Stimulated activated CD8-positive, alpha-beta memory T cell treated with anti-CD3 and anti-CD28 coated beads, Interleukin-12 subunit alpha, Interleukin-12 subunit beta, amount 100 ng/mL, for 4 hours (primary cell): Measurements from ENCODE around the gene GTF3C1.
"Not testable (repeated sequence)": the region's sequence is repeated elsewhere in the genome, so short reads cannot be mapped to it uniquely, and the experiment has no call there.

Experiments
- DNase-seq: peaks from one replicate; pipeline ENCODE4 v3.0.0-alpha.2; 2020; ENCODE audit warnings: low read depth

Gene GTF3C1

DNA sequence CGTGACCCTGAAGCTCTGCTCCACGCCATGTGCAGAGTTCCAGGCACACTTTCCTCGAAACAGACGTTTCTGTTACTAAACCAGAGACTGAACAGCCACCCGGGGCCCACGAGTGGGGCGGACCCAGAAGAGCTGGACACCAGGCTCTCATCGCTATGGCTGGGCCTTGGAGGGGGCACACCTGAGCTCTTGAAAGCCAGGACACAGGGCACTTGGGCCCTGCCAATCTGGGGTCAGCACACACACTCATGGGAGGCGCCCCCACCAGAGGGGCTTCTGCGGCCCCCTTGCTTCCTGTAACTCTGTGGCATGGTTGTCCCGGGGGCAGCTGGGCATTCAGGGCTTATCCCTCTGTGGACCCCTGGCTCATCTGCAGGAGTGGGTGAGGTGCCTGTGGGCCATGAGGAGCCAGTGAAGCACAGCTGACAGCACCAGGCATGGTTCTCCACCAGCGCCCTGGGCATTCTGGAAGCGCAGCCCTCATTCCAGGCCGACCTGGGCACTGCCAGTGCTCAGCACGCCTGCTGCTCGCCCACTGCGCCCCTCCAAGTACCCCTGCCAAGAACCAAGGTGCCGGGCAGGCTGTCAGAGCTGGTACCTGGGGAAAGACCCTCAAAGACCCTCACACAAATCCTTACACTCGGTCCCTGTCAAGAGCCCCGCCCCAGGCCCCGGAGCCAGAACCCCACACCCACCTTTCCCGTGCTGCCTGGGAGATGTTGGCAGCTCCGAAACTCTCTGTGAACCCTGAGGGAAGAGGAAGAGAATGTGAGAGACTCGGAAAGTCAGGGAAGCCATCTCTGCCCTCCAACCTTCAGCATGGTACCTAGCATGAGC is 86.6 kb downstream of the GTF3C1 start:
- DNase-seq = no peak

DNA sequence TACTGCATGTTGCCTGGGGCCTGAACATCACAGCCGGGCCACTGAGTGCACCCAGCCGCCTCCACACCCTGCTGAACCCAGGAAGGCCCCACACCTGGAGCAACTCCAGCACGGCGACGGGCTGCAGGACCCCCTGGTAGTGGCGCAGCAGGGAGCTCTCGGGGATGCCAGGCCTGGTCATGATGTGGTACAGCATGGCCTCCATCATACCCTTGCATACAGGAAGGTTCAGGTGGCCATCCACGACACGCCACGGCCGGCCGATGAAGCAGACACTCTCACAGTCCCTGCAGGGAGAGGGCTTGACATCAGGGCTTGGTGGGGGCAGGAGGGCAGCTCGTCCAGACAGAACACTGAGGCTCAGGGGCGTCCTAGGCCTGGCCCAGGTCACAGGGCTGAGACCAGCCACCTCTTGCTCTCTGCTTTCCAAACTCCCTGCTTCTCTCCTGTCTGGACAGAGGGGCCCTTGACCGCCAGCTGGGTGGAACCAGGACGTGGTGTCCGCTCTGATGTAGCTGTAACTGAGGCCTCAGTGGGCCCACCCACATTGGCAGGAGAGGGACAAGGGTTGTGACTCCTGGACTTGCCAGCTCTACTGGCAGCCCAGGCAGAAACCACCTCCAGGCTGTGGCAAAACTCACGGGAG is 87.4 kb downstream of the GTF3C1 start:
- DNase-seq = no peak

DNA sequence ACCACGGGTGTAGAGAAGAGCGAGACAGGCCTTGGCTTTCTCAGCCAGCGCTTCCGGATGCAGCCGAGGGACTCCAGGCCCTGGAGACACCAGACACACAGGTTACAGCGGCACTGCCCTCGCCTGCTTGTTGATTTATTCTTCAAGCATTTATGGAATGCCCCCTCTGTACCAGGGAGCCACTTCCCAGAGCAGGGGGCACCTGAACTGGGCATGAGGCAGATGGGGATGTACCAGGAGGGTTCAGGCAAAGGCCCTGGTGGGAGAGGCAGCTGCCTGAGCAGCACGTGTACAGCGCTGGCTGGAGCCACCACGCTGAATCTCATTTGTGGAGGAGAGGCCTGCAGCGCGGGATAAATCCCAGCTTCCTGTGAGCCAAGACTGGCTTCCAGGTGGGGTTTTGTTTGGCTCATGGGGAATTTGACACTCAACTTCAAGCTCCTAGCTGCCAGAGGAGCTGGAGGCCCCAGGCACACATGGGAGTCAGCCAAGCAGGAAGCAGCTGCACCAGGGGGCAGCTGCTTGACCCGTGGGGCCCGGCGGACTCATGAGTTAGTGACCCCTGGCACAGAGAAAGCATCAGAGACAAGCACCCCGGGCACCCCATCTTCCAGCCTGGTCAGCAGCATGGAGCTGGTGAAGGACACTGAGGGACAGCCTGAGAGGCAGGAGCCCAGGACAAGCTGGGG is 88.1 kb downstream of the GTF3C1 start:
- DNase-seq = no peak

DNA sequence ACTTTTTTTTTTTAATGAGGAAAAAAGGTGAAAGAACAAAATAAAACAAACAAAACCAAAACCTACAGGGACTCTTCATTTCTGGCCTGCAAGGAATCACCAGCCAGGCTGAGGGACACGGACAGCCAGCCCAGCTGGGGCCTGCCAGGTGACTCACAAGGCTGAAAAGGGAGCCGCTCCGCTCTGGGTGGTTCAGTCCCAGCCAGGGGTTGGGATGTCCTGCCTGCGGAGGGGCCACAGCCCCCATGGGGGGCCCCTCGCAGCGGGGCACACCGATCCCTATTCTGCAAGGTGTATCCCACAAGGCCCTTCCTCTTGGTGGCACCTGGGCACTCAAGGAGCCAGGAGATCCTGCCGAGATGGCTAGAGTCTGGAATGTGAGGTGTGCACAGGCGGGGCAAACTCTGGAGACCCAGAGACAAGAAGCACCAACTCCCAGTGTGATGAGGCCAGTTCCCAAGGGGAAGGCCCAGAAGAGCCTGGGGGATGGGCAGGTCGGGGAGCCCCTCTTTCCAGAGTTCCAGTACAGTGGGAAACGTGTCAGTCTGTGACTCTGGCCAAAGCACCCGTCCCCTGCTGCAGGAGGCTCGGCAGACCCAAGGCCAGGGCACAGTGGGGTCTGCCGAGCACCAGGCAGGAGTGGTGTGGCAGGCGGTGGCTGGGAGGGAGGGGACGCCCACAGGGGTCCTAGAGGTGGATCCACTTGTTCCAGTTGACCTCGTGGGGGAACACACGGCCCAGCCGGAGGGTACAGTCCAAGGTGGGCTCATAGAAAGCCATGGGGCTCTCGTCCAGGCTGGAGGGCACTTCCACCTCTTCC is 88.8 kb downstream of the GTF3C1 start:
- DNase-seq = no peak

DNA sequence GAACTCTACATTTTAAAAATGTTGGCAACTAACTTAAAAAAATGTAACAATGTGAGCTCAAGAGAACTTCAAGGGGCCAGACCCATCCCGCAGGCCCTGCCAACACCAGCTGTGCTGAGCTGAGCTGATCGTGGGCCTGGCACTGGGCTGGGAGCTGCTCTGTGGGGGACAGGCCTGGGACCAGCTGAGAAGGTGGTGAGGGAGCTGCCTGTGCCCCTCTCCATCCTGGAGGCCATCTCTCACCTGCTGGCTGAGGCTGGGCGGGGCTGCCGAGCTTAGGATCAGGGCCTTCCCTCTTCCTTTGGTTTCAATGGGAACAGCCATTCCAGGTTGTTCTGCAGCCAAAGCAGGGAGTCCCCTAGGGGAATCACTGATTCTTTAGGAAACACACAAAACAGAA is 89.5 kb downstream of the GTF3C1 start:
- DNase-seq = no peak

DNA sequence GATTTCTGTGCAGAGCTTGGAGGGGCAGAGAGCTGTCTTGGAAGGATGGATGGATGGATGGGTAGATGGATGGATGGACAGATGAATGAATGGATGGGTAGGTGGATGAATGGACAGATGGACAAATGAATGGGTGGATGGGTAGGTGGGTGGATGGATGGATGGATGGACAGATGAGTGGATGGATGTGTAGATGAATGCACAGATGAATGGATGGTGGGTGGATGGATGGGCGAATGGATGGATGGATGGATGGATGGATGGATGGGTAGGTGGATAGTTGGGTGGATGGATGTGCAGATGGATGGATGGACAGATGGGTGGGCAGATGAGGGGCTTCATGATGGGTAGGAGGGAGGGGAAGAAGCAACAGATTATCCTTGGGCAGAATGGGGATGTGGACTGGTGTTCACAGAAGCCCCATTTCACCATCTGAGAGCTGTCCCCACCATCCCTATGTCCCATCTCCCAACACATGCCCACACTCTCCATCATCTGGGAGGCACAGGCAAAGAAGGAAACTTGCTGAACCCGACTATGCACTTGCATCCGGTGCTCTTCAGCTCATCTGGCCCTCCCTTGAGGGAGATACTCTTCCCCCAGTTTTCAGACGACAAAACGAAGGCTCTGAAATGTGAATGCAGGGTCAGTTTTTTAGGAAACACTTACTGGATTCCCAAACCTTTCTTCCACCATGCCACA is 90.6 kb downstream of the GTF3C1 start:
- no peak for DNase-seq

DNA sequence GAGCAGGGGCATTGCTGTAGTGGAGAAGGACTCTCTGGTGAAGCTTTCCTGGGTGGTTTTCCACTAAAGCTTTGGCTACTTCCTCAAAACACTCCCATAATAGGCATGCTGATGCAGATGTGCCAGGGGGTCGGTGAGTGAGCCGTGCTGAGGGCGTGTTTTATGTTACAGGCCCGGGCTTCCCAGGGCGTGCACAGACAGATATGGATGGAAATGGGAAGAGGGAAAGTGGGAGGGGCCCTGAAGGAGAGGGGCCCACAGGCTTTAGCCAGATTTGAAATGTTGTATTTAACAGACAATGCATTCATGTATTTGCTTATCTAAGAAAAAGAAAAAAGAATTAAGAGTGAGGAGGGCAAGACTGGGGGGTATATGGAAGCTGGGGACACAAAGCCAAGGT is 91.5 kb downstream of the GTF3C1 start:
- no peak for DNase-seq

DNA sequence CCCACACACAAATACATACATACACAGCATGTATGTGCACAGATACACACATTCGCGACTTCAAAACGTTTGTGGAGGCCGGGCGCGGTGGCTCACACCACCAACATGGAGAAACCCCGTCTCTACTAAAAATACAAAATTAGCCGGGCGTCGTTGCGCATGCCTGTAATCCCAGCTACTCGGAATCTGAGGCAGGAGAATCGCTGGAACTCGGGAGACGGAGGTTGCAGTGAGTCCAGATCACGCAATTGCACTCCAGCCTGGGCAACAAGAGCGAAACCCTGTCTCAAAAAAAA is 92.2 kb downstream of the GTF3C1 start:
- DNase-seq = not testable (repeated sequence)

DNA sequence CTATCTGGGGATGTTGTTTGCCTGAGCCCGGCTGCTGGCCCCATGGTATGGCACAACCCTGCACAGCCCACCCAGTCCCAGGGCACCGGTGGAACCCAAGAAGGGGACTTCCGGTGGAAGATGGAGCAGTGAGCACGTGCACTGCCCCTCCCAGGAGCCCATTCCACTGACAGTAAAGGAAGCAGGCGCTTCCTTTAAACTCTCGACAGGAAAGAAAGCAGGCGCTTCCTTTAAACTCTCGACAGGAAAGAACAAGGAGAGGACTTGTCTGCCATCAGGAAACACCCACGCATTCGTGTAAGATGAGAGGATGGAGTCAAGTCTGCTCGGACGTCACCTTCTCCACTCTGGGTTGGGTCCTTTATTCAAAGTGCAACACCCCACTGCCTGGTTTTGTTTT is 94.0 kb downstream of the GTF3C1 start:
- no peak for DNase-seq

DNA sequence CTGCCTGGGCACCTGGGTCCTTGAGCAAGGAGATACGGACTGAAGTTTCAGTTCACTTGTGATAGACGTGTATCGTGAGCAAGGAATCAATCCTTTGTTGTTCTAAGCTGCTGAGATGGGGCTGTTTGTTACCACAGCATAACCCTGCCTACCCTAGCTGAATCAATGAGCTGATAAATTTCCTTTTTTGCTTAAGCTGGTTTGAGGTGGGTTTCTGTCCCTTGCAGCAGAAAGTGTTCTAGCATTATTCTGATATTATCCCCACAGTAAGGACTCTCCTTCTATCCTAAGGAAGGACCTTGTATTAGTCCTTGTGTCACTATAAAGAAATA is 96.3 kb downstream of the GTF3C1 start:
- no peak for DNase-seq

DNA sequence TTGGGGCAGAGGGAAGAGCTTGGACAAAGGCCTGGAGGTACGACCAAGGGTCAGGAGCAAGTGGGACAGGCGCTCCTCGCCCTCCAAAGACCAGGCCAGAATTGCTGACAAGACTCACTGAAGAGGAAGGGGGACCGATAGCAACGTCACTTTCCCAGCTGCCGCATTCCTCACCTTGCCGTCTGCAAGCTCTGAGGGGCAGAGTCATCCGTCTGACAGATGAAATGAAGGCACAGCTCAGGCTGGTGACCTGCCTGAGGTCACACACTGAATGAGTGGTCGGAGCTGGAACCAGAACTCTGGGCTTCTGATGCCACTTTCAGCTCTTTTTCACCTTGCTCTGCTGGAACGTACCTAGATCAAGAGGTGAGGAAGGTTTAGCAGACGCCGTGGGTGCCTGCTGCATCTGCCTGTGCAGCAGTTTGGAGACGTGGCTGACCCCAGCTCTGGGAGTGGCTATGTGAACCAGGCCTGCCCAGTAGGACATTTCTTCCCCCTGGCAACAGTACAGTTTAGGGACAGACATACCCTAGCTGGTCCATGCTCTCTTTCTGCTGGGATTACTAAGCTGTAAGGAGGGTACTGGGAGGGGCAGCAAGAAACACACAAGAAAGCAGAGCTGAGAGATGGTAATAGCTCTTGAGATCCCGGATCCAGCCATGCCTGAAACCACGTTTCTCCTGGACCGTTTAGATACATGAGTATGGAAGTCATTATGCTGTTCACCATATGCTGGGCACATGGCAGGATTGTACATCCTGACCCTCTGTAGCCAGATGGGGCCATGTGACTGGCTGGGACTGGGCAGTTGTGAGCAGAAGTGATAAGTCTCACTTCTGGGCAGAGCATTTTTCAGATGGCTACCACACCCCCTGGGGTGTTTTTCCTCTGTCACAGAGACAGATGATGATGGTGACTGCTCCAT is 96.9 kb downstream of the GTF3C1 start:
- DNase-seq = no peak

DNA sequence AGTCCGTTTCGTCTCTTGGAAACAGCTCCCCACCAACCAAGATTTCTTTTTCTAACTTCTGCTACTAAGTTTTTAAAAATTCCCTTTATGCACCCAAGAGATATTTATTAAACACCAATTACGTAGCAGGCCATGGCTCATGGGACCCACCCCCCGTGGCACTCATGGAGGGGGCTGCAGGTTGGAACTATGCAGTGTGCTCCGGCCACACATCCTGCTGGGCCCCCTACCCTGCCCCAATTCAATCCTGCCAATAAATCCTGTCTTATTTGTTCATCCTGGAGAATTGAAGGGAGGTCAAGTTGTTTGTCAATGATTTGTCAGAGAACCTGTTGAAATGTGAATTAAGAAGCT is 99.5 kb downstream of the GTF3C1 start:
- DNase-seq = no peak

DNA sequence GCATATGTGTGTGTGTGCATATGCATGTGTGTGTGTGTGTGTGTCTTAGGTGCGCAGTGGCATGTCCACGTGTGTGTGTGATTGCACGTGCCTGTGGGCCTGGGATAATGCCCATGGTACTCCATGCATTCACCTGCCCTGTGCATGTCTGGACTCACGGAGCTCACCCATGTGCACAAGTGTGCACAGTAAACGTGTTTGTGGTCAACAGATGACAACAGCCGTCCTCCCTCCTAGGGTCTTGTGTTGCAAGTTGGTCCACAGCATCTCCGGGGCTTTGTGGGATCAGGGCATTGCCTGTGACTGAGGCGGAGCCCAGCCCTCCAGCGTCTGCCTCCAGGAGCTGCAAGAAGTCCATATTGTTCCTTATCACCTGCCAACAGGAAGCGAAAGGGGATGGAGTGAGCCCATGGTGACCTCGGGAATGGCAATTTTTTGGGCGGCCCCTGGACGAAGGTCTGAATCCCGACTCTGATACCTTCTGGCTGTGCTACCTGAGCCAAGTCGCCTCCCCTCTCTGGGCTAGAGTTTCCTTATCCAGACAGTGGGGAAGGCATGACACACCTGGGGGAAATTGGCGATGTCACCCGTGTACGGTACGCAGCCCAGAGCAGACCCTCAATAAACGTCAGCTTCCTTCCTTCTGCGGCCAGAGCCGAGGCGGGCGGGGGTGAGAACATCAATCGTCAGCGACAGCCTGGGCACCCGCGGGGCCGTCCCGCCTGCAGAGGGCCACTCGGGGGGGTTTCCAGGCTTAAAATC is 100.1 kb downstream of the GTF3C1 start:
- peak; percentile 83 for DNase-seq

DNA sequence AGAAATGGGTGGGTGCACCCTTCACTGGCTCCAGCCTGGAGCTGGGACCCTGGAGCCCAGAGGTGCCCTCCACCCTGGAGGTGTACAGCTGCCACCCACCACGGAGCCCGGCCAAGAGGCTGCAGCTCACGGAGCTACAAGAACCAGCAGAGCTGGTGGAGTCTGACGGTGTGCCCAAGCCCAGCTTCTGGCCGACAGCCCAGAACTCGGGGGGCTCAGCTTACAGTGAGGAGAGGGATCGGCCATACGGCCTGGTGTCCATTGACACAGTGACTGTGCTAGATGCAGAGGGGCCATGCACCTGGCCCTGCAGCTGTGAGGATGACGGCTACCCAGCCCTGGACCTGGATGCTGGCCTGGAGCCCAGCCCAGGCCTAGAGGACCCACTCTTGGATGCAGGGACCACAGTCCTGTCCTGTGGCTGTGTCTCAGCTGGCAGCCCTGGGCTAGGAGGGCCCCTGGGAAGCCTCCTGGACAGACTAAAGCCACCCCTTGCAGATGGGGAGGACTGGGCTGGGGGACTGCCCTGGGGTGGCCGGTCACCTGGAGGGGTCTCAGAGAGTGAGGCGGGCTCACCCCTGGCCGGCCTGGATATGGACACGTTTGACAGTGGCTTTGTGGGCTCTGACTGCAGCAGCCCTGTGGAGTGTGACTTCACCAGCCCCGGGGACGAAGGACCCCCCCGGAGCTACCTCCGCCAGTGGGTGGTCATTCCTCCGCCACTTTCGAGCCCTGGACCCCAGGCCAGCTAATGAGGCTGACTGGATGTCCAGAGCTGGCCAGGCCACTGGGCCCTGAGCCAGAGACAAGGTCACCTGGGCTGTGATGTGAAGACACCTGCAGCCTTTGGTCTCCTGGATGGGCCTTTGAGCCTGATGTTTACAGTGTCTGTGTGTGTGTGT is 100.9 kb downstream of the GTF3C1 start:
- DNase-seq = no peak

DNA sequence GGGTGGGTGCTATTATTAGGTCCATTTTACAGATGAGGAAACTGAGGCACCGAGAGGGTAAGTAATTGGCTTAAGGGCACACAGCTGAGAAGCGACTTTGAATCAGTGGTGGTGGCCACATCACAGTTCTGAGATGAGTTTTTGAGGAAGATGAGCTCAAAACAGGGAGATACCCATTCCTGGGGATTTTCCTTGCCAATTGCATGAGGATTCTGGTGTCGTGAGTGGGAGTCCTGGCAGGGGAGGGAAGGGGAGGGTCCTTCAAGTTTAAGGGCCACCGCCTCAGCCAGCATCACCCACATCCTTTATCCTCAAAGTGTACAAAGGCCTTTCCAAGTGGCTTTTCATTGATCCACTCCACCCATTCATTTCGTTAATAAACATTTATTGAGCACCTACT is 102.4 kb downstream of the GTF3C1 start:
- DNase-seq = no peak

DNA sequence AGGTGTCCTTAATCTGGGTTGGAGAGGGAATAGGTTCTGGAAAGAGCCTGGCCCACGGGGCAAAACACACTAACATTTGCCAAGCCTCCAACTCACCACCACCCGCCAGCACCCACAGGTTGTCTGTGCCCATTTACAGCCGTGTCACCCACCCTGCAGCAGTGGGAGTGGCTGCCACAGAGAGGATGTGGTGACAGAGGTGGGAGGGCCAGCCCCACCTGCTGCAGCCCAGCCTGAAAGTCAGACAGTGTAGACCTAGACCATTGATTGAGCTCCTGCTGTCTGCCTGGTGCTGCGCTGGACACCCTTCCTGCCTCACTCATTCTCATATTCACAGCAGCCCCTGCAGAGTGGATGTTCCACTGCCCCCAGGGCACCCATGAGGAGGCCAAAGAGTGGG is 103.0 kb downstream of the GTF3C1 start:
- DNase-seq = peak; percentile 73

DNA sequence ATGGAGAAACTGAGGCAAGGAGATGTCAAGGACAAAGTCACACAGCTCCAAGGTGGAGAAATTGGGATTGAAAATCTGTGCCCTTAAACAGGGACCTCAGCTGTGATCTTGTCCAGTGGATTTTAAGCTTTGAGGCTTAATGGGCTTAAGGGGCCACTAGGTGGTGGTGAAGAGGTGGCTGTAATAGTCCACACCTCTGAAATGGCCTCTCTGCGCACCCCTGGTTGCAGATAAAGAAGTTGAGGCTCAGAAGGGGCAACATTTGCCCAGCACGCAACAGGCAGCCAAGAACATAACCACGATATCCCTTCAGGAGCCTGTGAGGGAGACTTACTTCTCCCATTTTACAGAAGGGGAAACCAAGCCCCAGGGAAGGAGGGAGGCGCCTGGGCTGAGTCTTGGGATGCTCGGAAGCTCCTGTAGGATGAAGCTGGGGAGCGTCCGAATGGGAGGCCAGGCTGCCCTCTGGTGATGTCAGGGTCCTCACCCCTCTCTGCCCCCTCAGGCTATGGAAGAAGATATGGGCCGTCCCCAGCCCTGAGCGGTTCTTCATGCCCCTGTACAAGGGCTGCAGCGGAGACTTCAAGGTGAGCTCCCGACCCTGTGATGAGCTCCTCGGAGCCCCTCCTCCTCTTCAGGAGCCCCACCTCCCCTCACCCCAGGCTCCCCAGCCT is 104.1 kb downstream of the GTF3C1 start:
- no peak for DNase-seq

DNA sequence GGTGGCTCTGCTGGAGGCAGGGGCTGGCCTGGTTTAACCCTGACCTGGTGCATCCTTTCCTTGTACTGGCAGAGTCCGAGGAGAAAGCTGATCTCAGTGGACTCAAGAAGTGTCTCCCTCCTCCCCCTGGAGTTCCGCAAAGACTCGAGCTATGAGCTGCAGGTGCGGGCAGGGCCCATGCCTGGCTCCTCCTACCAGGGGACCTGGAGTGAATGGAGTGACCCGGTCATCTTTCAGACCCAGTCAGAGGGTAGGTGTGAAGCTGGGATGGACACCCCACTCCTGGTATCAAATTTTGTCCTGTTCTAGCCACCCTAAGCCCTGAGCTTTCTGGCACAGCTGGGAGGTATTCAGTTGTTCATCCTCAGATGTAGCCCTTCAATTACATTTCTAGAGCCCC is 105.2 kb downstream of the GTF3C1 start:
- no peak for DNase-seq

DNA sequence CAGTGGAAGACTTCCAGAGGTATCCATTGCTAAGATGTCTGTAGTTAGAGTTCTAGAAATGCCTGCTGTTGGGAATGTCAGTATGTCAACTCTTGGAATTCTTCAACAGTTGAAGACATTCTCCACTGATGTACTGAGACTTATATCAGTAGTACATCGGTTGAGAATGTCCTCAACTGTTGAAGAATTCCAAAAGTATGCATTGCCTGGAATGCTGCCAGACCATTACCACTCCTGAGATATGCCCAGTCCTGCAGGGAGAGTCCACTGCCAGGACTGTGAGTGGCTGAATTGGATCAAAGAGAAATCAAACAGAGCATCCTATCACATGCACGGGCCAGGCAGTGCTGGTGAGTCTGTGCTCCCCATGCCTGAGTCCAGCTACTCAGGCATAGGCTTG is 105.7 kb downstream of the GTF3C1 start:
- no peak for DNase-seq
